LNCAP (cell line): ENCODE data around the gene CELA2B.

ENCODE experiments used
- TF ChIP-seq, protein P1 (sequence below): fragments of 450-650 bp; IDR thresholded peaks from 2 replicates; pipeline ENCODE4 v1.5.1; 2017; ENCODE audit warnings: mild to moderate bottlenecking

The CELA2B gene

DNA sequence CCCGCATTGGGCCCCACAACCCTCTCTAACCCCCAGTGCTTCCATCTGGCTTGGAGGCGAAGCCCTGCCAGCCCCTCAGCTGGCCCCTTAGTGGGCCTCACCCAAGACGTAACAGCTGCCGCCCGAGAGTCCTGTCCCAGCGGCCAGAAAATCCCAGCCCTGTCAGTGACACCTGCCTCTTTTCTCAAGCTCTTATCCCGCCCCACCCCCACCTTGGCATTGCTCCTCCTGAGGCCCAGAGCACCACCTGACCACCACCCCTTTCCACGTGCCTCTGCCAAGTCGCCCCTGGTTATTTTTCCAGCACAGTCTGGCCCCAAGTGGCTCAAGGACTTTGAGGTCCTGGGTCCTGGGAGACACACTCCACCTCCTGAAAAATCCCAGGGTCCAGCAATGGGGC lies 43.6 kb upstream of the CELA2B start:
- TF ChIP-seq, protein P1, sequence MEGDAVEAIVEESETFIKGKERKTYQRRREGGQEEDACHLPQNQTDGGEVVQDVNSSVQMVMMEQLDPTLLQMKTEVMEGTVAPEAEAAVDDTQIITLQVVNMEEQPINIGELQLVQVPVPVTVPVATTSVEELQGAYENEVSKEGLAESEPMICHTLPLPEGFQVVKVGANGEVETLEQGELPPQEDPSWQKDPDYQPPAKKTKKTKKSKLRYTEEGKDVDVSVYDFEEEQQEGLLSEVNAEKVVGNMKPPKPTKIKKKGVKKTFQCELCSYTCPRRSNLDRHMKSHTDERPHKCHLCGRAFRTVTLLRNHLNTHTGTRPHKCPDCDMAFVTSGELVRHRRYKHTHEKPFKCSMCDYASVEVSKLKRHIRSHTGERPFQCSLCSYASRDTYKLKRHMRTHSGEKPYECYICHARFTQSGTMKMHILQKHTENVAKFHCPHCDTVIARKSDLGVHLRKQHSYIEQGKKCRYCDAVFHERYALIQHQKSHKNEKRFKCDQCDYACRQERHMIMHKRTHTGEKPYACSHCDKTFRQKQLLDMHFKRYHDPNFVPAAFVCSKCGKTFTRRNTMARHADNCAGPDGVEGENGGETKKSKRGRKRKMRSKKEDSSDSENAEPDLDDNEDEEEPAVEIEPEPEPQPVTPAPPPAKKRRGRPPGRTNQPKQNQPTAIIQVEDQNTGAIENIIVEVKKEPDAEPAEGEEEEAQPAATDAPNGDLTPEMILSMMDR: no peak

DNA sequence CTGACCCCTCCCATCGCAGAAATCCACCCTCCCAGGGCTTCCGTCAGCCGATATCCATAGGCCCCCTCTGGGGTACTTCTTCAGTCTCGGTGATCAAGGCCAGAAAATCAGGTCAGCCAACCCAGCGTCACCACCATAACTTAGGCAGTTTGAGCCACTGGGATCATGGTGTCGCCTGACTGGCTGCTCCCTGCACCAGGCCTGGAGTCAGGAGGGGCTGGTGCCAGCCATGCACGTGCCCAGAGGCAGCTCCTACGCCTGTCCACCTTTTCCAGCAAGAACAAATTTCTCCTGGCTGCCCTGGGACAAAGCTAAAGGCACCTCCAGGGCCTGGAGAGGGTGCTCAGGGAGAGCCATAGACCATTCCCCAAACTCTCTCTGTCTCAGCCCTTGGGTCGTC lies 42.4 kb upstream of the CELA2B start:
- TF ChIP-seq, protein P1: no peak

DNA sequence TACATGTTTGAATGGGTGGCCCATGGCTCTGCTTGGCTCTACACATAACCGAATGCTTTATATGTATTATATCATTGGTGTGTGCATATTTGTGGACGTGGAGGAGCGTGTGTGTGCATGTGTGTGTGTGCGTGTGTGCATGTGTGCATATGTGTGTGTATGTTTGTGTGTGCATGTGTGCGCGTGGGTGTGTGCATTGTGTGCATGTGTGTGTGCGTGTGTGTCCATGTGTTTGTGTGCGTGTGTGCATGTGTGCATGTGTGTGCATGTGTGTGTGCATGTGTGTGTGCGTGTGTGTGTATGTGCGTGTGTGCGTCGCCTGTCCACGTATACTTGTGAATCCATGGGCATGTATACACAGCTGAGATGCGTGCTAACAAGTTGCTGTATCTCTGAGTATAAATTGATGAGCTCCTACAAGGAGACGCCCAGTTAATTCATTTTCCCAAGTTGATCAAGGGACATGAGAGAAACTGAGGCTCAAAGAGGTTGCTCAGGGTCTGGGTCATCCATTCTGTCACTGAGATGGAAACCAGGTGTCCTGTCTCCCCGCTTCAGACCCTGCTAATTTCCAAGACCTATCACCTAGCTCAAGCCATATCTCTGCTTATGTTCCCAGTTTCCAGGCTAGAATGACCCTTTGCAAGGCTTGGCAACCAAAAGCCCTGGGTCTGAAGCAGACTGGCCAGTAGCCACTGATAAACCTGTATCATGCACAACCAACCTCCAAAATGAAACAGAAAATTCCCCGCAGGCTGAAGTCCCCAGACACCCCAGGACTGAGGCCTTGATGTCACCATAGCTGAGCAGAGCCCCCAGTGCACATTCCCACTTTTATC lies 40.4 kb upstream of the CELA2B start:
- TF ChIP-seq, protein P1: no peak

DNA sequence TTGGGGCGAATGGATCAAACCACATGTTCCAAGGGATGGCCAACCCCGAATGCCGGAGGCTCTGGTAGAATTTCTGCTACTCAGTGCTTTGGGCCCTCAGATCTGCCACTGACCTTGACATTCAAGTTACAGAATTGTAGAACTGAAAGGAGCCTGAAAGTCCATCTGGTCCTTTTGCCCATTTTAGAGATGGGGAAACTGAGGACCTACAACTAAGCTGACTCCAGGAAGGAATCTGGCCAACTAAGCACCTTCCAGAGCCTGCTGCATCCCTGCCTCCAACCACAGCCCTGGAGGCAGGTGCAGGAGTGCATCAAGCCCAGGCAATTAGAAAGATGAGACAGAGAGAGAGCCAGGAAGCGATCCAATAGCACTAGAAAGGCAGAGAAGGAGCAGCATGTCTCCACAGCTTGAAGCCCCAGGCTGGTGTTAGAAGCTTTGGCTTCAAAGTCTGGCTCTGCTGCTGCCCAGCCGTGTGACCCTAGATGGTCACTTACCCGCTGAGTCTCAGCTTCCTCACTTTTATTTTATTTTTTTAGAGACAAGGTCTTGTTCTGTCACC lies 38.9 kb upstream of the CELA2B start:
- TF ChIP-seq, protein P1: no peak

DNA sequence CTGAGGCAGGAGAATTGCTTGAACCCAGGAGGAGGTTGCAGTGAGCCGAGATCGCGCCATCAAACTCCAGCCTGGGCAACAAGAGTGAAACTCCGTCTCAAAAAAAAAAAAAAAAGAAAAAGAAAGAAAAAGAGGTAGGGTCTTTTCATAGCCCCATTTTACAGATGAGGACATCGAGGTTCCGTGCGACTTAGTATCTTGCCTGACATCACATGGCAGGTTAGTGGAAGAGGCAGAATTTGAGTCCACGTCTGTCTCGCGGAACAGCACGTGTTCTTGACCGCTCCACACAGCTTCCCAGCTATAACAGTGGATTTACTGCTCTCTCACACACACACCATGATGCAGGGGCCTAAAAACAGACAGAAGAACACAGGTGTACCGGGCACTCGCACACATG lies 36.6 kb upstream of the CELA2B start:
- TF ChIP-seq, protein P1: no peak

DNA sequence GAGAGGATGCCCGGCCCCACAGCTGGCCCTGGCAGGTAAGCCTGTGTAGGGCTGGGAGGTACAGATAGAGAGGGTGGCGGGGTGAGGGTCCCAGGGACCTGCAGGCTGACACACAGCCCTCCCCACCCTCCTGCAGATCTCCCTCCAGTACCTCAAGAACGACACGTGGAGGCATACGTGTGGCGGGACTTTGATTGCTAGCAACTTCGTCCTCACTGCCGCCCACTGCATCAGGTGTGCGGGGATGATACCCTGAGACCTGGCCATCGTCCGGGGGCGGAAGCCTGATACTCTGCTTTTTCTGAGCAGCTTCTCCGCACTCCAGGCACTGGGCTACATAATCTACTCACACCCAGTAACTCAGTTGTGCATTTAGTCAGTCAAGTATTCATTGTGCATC lies 35.5 kb upstream of the CELA2B start:
- TF ChIP-seq, protein P1: no peak

DNA sequence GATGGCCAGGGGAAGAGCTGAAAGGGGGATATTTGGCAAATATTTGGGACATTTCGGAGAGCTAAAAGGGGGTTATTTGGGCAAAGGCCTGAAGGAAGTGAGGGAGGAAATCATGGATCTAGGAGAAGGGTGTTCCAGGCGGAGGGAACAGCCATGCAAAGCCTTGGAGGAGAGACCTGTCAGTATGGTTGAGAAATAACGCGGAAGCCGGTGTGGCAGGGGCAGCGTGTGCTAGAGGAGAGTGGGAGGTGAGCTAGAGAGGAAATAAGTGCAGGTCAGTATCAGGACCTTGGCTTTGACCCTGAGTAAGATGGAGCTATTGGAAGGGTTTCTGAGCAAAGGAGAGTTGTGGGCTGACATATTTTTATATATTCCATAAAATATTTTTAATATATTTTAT lies 34.7 kb upstream of the CELA2B start:
- TF ChIP-seq, protein P1: no peak
